ENCODE results near the gene GLDN. TPM values are rescaled to one million over a fixed set of nuclear protein-coding genes. Genes with fewer than 3 reads are reported as not detected.

The GLDN gene
- polyA plus RNA-seq, 1 of the 3 experiments (the other 2 are of a cell fraction) = not detected

DNA sequence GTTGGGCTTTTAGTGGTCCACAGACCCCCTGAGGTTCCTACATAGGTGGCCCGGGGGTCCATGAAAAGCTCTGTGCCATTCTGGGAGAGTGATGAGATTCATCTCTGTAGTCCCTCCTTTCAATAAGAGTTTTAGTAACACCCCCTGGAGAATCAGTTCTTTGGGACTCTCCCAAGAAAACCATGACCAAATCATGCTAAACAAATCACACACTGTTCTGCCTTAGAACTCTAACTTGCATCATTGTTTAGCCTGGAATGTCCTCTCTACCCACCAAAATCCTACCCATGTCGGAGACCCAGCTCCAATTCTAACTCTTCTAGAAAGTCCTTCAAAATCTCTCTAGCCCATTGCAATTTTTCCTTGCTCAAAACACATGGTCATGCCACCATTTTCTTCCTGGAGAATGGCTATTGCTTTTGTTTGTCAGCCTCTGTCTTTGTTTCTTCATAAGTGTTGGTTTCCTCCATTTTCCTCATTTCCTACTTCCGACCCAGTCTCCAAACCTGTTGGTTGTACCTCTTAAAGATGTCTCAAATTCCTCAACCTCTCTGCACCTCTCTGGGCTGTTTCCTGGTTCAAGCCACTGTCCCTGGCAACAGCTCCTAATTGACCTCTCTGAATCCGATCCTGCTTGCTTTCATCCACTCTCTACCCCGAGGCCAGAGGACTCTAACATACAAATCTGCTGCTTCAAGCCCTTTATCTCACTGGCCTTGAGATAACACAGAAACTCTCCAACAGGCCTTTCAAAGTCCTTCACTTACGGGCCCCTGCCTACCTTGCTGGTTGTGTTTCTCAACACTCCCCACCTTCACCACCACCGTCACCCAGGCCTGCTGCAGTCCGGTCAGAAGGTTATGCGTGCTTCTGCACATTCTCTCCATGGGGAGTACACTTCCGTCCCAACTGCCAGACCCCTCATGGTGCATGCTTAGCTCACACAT lies 26.8 kb upstream of the GLDN start:
- POLR2A ChIA-PET = no interaction called here
- no peaks in the 10 kb centered on the region for H3F3A ChIP-seq (replicated peaks; ENCODE audit: insufficient read depth)
- no peaks in the 10 kb centered on the region for H3K79me2 ChIP-seq (ENCODE audit: insufficient read depth)
- TF ChIP-seq EZH2phosphoT487 (IDR thresholded peaks at IDR 0.05; ENCODE audit: borderline replicate concordance, low read depth) = no peak
- TF ChIP-seq POLR2AphosphoS5 (IDR thresholded peaks at IDR 0.05; ENCODE audit: low read depth, low read length) = no peak
- TF ChIP-seq, protein P1, sequence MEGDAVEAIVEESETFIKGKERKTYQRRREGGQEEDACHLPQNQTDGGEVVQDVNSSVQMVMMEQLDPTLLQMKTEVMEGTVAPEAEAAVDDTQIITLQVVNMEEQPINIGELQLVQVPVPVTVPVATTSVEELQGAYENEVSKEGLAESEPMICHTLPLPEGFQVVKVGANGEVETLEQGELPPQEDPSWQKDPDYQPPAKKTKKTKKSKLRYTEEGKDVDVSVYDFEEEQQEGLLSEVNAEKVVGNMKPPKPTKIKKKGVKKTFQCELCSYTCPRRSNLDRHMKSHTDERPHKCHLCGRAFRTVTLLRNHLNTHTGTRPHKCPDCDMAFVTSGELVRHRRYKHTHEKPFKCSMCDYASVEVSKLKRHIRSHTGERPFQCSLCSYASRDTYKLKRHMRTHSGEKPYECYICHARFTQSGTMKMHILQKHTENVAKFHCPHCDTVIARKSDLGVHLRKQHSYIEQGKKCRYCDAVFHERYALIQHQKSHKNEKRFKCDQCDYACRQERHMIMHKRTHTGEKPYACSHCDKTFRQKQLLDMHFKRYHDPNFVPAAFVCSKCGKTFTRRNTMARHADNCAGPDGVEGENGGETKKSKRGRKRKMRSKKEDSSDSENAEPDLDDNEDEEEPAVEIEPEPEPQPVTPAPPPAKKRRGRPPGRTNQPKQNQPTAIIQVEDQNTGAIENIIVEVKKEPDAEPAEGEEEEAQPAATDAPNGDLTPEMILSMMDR (IDR thresholded peaks at IDR 0.05) = no peak
- TF ChIP-seq, protein P2, sequence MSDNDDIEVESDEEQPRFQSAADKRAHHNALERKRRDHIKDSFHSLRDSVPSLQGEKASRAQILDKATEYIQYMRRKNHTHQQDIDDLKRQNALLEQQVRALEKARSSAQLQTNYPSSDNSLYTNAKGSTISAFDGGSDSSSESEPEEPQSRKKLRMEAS (IDR thresholded peaks at IDR 0.05; ENCODE audit: low read depth) = no peak
- TF ChIP-seq, protein P3, sequence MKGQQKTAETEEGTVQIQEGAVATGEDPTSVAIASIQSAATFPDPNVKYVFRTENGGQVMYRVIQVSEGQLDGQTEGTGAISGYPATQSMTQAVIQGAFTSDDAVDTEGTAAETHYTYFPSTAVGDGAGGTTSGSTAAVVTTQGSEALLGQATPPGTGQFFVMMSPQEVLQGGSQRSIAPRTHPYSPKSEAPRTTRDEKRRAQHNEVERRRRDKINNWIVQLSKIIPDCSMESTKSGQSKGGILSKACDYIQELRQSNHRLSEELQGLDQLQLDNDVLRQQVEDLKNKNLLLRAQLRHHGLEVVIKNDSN (IDR thresholded peaks at IDR 0.05; ENCODE audit: borderline replicate concordance, low read depth) = no peak
- TF ChIP-seq NFIC (IDR thresholded peaks at IDR 0.05; ENCODE audit: borderline replicate concordance) = no peak
- TF ChIP-seq RAD21 (IDR thresholded peaks at IDR 0.05; ENCODE audit: low read length) = no peak
- no peak for TF ChIP-seq TCF12 (IDR thresholded peaks at IDR 0.05)
- TF ChIP-seq, protein P4, sequence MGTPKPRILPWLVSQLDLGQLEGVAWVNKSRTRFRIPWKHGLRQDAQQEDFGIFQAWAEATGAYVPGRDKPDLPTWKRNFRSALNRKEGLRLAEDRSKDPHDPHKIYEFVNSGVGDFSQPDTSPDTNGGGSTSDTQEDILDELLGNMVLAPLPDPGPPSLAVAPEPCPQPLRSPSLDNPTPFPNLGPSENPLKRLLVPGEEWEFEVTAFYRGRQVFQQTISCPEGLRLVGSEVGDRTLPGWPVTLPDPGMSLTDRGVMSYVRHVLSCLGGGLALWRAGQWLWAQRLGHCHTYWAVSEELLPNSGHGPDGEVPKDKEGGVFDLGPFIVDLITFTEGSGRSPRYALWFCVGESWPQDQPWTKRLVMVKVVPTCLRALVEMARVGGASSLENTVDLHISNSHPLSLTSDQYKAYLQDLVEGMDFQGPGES (IDR thresholded peaks at IDR 0.05; ENCODE audit: low read depth, low read length) = no peak
- TF ChIP-seq, protein P5, sequence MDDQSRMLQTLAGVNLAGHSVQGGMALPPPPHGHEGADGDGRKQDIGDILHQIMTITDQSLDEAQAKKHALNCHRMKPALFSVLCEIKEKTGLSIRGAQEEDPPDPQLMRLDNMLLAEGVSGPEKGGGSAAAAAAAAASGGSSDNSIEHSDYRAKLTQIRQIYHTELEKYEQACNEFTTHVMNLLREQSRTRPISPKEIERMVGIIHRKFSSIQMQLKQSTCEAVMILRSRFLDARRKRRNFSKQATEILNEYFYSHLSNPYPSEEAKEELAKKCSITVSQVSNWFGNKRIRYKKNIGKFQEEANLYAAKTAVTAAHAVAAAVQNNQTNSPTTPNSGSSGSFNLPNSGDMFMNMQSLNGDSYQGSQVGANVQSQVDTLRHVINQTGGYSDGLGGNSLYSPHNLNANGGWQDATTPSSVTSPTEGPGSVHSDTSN (IDR thresholded peaks at IDR 0.05) = no peak
- no peak for TF ChIP-seq MEF2A (IDR thresholded peaks at IDR 0.05; ENCODE audit: borderline replicate concordance, low read depth)
- TF ChIP-seq FOSL2 (IDR thresholded peaks at IDR 0.05; ENCODE audit: borderline replicate concordance, low read depth) = no peak
- TF ChIP-seq TEAD4 (IDR thresholded peaks at IDR 0.05; ENCODE audit: borderline replicate concordance, insufficient read depth) = no peak
- TF ChIP-seq YY1 (IDR thresholded peaks at IDR 0.05; ENCODE audit: low read depth) = no peak
- H3K4me1 ChIP-seq (ENCODE audit: control insufficient read depth in 1 of 2, insufficient read depth in 2 of 2, low read depth in 1 of 2, low read length in 1 of 2) = no peaks in the 10 kb centered on the region; a peak in 1 of 4 replicates
- CTCF ChIA-PET = no interaction called here
- H3K9ac ChIP-seq = no peak overlapping the region
- WGBS (ENCODE audit: low lambda C conversion rate) = 45% methylated on average over 10 of the region's 10 CpGs
- H3K9me2 ChIP-seq = no peaks in the 10 kb centered on the region
- no peaks in the 10 kb centered on the region for H4K20me1 ChIP-seq (ENCODE audit: insufficient read depth)
- DNase-seq = no peak
- H2AFZ ChIP-seq (ENCODE audit: low read depth) = no peak overlapping the region
- H3K27me3 ChIP-seq (ENCODE audit: insufficient read depth) = no peaks in the 10 kb centered on the region
- H3K27ac ChIP-seq (ENCODE audit: low read depth in 2 of 2, low read length in 1 of 2) = no peak overlapping the region
- H3K4me2 ChIP-seq = no peak overlapping the region
- no peaks in the 10 kb centered on the region for H3K36me3 ChIP-seq (replicated peaks in 1 of 2; ENCODE audit: control insufficient read depth in 1 of 2, insufficient read depth in 2 of 2, low read length in 1 of 2)
- H3K9me3 ChIP-seq = no peaks in the 10 kb centered on the region
- H3K4me3 ChIP-seq (ENCODE audit: low read depth in 2 of 2, low read length in 1 of 2) = no peak overlapping the region

All from SK-N-SH (cell line).